ENCODE data around the gene EMILIN3. TPM values are rescaled to one million over a fixed set of nuclear protein-coding genes. Genes with fewer than 3 reads are reported as not detected.
A peak's percentile ranks its signal among the peaks of the same experiment; 100 is the strongest.

Gene EMILIN3
- total and polyA plus RNA-seq, 2 experiments from 2014 or later: not detected

DNA sequence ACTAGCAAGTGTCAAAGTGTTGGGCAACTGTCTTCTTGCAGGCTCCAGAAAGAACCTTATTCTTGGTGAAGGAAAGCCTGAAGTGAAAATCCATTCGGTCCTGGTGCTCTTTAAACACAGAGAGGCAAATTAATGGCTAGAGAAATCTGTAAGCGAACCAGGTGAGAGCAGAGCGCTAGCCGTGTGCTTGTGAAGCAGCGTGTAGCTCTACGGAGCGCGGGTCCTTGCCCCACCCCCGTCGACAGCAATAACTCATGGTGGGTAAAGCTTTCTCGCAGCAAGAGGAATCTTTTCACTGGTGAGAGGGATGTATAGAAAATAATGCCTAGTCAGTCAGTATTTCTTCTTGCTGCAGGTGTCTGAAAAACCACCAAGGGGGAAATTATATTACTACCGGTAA is 37.0 kb upstream of the EMILIN3 start:
- no peaks in the 10 kb centered on the region for H3K79me2 ChIP-seq (ENCODE audit: insufficient read depth)
- no peaks in the 10 kb centered on the region for H3K27me3 ChIP-seq (replicated peaks; ENCODE audit: insufficient read depth)
- no peak for TF ChIP-seq EZH2phosphoT487 (IDR thresholded peaks at IDR 0.05; ENCODE audit: insufficient read depth, low read depth)
- TF ChIP-seq EZH2 (IDR thresholded peaks at IDR 0.05; ENCODE audit: insufficient read depth, poor library complexity, severe bottlenecking): no peak
- no peak overlapping the region for H3K4me3 ChIP-seq
- H2AFZ ChIP-seq: no peak overlapping the region
- no peaks in the 10 kb centered on the region for H4K20me1 ChIP-seq (ENCODE audit: insufficient read depth)
- no peaks in the 10 kb centered on the region for H3K9me2 ChIP-seq (ENCODE audit: insufficient read depth)
- H3K4me1 ChIP-seq (ENCODE audit: insufficient read depth): no peaks in the 10 kb centered on the region
- H3F3A ChIP-seq (ENCODE audit: insufficient read depth): no peaks in the 10 kb centered on the region
- 93% methylated on average over 12 of the region's 12 CpGs for WGBS, 2 experiments (ENCODE audit: low coverage in 1 of 2, low lambda C conversion rate in 2 of 2, missing lambda C conversion rate in 2 of 2)
- no peaks in the 10 kb centered on the region for H3K9me3 ChIP-seq (ENCODE audit: low read depth)
- in situ Hi-C loops (cut with MboI): no loop called here
- H3K27ac ChIP-seq: no peak overlapping the region
- H3K36me3 ChIP-seq (ENCODE audit: low read depth): peaks cover 22% of the 10 kb centered on the region; the same call in 1 of the 2 replicates
- no peak for DNase-seq
- no peak overlapping the region for H3K4me2 ChIP-seq (ENCODE audit: unreplicated experiment)
- no peak overlapping the region for H3K9ac ChIP-seq

- no peak overlapping the region for H2AFZ ChIP-seq
- TF ChIP-seq EZH2phosphoT487 (IDR thresholded peaks at IDR 0.05; ENCODE audit: insufficient read depth, low read depth): no peak
- no peak for TF ChIP-seq EZH2 (IDR thresholded peaks at IDR 0.05; ENCODE audit: insufficient read depth, poor library complexity, severe bottlenecking)
- in situ Hi-C loops (cut with MboI): no loop called here
- no peaks in the 10 kb centered on the region for H3K4me1 ChIP-seq (ENCODE audit: insufficient read depth)
- no peaks in the 10 kb centered on the region for H3F3A ChIP-seq (ENCODE audit: insufficient read depth)
- no peaks in the 10 kb centered on the region for H4K20me1 ChIP-seq (ENCODE audit: insufficient read depth)
- no peaks in the 10 kb centered on the region for H3K79me2 ChIP-seq (ENCODE audit: insufficient read depth)
- no peak for DNase-seq
- H3K27me3 ChIP-seq (replicated peaks; ENCODE audit: insufficient read depth): no peaks in the 10 kb centered on the region
- H3K9me2 ChIP-seq (ENCODE audit: insufficient read depth): no peaks in the 10 kb centered on the region
- peaks cover 5% of the 10 kb centered on the region; the same call in 1 of the 2 replicates for H3K36me3 ChIP-seq (ENCODE audit: low read depth)
- no peak overlapping the region for H3K4me2 ChIP-seq (ENCODE audit: unreplicated experiment)
- no peak overlapping the region for H3K4me3 ChIP-seq
- WGBS, 2 experiments (ENCODE audit: low coverage in 1 of 2, low lambda C conversion rate in 2 of 2, missing lambda C conversion rate in 2 of 2): 47 to 55% methylated on average over 2 of the region's 2 CpGs
- no peak overlapping the region for H3K27ac ChIP-seq
- H3K9ac ChIP-seq: no peak overlapping the region
- no peaks in the 10 kb centered on the region for H3K9me3 ChIP-seq (ENCODE audit: low read depth)
Observed at GRCh38 chr20:41398408-41398807, 31.8 kb upstream of the EMILIN3 start.

DNA sequence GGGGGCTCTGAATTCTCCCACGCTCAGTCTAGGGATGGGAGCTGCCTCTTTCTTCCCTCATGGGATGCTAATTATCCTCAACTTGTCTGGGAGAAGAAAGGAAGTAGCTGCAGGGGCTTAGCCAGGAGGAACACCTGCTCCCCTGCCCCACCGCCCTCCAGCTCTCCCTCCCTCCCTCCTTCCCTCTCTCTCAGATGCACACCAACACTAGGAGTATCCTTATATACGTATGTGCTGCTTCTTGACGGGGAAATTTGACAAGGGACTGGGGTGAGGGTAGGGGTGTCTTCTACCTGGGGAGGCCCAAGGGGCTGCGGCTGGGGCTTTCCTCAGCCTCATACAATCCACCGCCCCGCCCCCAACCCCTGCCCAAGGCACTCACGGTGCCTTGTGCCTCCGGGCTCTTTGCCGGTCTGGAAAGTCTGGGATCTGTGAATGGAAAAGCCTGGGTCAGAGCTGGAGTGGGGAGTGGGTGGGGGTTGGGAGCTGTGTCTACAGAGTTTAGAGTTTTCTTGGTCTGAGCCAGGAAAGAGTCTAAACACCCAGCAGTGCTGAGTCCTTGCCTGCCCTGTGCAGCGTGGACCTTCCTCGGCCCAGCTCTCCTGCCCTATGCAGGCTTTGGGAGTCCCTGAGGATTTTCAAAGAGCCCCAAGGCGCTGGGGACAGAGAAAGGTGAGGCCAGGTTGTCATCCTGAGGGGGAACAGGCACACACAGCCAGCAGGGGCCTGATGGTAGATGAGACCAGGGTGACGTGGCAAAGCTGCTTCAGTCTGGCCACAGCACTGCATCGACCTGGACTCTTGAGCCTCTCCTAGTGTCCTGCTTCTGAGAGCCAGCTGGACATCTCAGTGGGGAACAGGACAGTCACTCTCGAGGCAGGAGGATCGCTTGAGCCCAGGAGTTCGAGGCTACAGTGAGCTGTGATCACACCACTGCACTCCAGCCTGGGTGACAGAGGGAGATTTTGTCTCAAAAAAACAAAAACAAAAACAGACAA is 29.3 kb upstream of the EMILIN3 start:
- Histone ChIP-seq H3K4me3 (no peak overlapping the region), H3K36me3 (ENCODE audit: low read depth) (no peaks in the 10 kb centered on the region), H3K27ac (no peak overlapping the region), H3K9ac (no peak overlapping the region), H3K79me2 (ENCODE audit: insufficient read depth) (no peaks in the 10 kb centered on the region), H3K4me2 (ENCODE audit: unreplicated experiment) (no peak overlapping the region), H3K27me3 (replicated peaks; ENCODE audit: insufficient read depth) (no peaks in the 10 kb centered on the region), H3K9me3 (ENCODE audit: low read depth) (no peaks in the 10 kb centered on the region), H3K9me2 (ENCODE audit: insufficient read depth) (no peaks in the 10 kb centered on the region), H3K4me1 (ENCODE audit: insufficient read depth) (no peaks in the 10 kb centered on the region), H3F3A (ENCODE audit: insufficient read depth) (no peaks in the 10 kb centered on the region), H4K20me1 (ENCODE audit: insufficient read depth) (no peaks in the 10 kb centered on the region), H2AFZ (0 out of 2 replicates have a peak overlapping the region, but pooled peaks have one; percentile 24)
- WGBS, 2 experiments (ENCODE audit: low coverage in 1 of 2, low lambda C conversion rate in 2 of 2, missing lambda C conversion rate in 2 of 2): 47 to 62% methylated on average over 17 to 18 of the region's 18 CpGs
- in situ Hi-C loops (cut with MboI): no loop called here
- TF ChIP-seq EZH2phosphoT487 (IDR thresholded peaks at IDR 0.05; ENCODE audit: insufficient read depth, low read depth): no peak
- no peak for TF ChIP-seq EZH2 (IDR thresholded peaks at IDR 0.05; ENCODE audit: insufficient read depth, poor library complexity, severe bottlenecking)
- peak; percentile 23 for DNase-seq

GRCh38 chr20:41394931-41395666 is 28.5 kb upstream of the EMILIN3 start:
- Histone ChIP-seq H3K4me2 (ENCODE audit: unreplicated experiment) (no peak overlapping the region), H3K27ac (no peak overlapping the region), H3K4me1 (ENCODE audit: insufficient read depth) (no peaks in the 10 kb centered on the region), H3K36me3 (ENCODE audit: low read depth) (no peaks in the 10 kb centered on the region), H2AFZ (no peak overlapping the region), H3K9ac (no peak overlapping the region), H3K79me2 (ENCODE audit: insufficient read depth) (no peaks in the 10 kb centered on the region), H3K4me3 (no peak overlapping the region), H3K9me3 (ENCODE audit: low read depth) (no peaks in the 10 kb centered on the region), H3K27me3 (replicated peaks; ENCODE audit: insufficient read depth) (no peaks in the 10 kb centered on the region), H3K9me2 (ENCODE audit: insufficient read depth) (no peaks in the 10 kb centered on the region), H4K20me1 (ENCODE audit: insufficient read depth) (no peaks in the 10 kb centered on the region), H3F3A (ENCODE audit: insufficient read depth) (no peaks in the 10 kb centered on the region)
- in situ Hi-C loops (cut with MboI): no loop called here
- TF ChIP-seq EZH2phosphoT487 (IDR thresholded peaks at IDR 0.05; ENCODE audit: insufficient read depth, low read depth) (no peak), EZH2 (IDR thresholded peaks at IDR 0.05; ENCODE audit: insufficient read depth, poor library complexity, severe bottlenecking) (no peak)
- DNase-seq: no peak
- WGBS, 2 experiments (ENCODE audit: low coverage in 1 of 2, low lambda C conversion rate in 2 of 2, missing lambda C conversion rate in 2 of 2): 76 to 77% methylated on average over 9 of the region's 9 CpGs
